HG03558 (cell line): ENCODE results near the gene POLR3C.
A peak's percentile ranks its signal among the peaks of the same experiment; 100 is the strongest.
"Not testable (repeated sequence)": the region's sequence is repeated elsewhere in the genome, so short reads cannot be mapped to it uniquely, and the experiment has no call there.

Experiments used
- ATAC-seq: cut with Tn5 transposase; IDR thresholded peaks from one replicate; pipeline ENCODE4 v1.9.1; 2021; ENCODE audit warnings: moderate number of reproducible peaks; ENCODE audit not compliant: unreplicated experiment; ENCODE audit errors: extremely low read depth

POLR3C gene

GRCh38 chr1:145823565-145824498 is at the start of gene POLR3C, which contains the start of gene RNF115:
TSS of gene POLR3C (plus strand) at chr1:145824200. CDS start at chr1:145825777, 1,577 bp downstream.
TSS of gene RNF115 (minus strand) at chr1:145824095. CDS start at chr1:145823873, 222 bp downstream.
- ATAC-seq: peak; percentile 61

- ATAC-seq: no peak
Measured at GRCh38 chr1:145777357-145778145, 46.4 kb upstream of the POLR3C start.

- no peak for ATAC-seq
Measured at GRCh38 chr1:145778146-145778540, 45.9 kb upstream of the POLR3C start.

GRCh38 chr1:145782272-145783099 is 41.5 kb upstream of the POLR3C start:
- ATAC-seq: no peak

- ATAC-seq: no peak
Measured at GRCh38 chr1:145784409-145784808, 39.6 kb upstream of the POLR3C start.

GRCh38 chr1:145785547-145785946 is 38.5 kb upstream of the POLR3C start:
- no peak for ATAC-seq

GRCh38 chr1:145786271-145786670 is 37.7 kb upstream of the POLR3C start:
- ATAC-seq: no peak

GRCh38 chr1:145788580-145788979 is 35.4 kb upstream of the POLR3C start:
- no peak for ATAC-seq

- not testable (repeated sequence) for ATAC-seq
Measured at GRCh38 chr1:145791860-145792259, 32.1 kb upstream of the POLR3C start.

GRCh38 chr1:145792484-145792883 is 31.5 kb upstream of the POLR3C start:
- no peak for ATAC-seq

GRCh38 chr1:145795257-145795881 is 28.6 kb upstream of the POLR3C start:
- no peak for ATAC-seq

- no peak for ATAC-seq
Measured at GRCh38 chr1:145796753-145797152, 27.2 kb upstream of the POLR3C start.

GRCh38 chr1:145799806-145800205 is 24.2 kb upstream of the POLR3C start:
- no peak for ATAC-seq

GRCh38 chr1:145804235-145805045 is 19.6 kb upstream of the POLR3C start:
- no peak for ATAC-seq

GRCh38 chr1:145805057-145805456 is 18.9 kb upstream of the POLR3C start:
- ATAC-seq: no peak

GRCh38 chr1:145806408-145806807 is 17.6 kb upstream of the POLR3C start:
- ATAC-seq: no peak

- no peak for ATAC-seq
Measured at GRCh38 chr1:145806844-145807243, 17.2 kb upstream of the POLR3C start.

GRCh38 chr1:145812977-145813810 is 10.8 kb upstream of the POLR3C start:
- not testable (repeated sequence) for ATAC-seq
